ENCODE measurements around the gene DPPA3.
A peak's percentile ranks its signal among the peaks of the same experiment; 100 is the strongest.
"Not testable (repeated sequence)": the region's sequence is repeated elsewhere in the genome, so short reads cannot be mapped to it uniquely, and the experiment has no call there.

DPPA3 gene

DNA sequence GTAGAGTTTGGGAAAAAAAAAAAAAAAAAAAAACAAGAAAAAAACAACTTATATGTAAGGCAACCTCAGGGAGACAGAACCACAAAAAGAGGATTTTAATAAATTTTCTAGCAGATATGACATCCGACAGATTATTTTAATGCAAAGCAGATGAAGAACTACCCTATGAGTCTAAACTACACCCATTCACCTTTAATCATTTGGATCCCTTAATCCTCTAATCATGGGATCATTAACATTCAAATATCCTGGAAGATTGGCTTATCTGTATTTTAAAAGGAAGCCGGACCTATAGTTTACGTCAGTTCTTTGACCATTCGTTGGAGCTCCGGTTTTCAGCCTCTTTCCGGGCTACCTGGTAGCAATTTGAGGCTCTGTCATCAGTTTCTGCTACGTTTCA, at the start of gene DPPA3:
TSS of gene DPPA3 (plus strand) at position 301 of the 400 bp plus-strand sequence. CDS start 138 bp downstream, outside the sequence.
- no peak for DNase-seq

DNA sequence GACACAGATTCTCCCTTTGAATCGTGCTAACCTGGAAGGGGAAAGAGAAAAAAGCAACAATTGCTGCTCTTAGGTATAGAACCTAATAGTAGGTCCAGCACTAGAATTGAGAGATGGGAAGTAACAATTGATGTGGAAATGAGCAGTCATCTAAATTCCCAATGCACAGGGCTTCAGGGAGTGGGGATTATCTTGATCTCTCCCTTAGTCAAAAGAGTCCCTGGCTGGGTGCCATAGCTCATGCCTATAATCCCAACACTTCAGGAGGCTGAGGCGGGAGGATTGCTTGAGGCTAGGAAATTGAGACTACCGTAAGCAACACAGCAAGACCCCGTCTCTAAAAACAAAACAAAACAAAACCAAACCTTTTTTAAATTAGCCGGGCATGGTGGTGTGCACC, 49.5 kb upstream of the DPPA3 start:
- peak in 1 of 2 experiments; percentile 38 for DNase-seq

- DNase-seq: no peak
Measured at GRCh38 chr12:7666595-7666994, 44.6 kb upstream of the DPPA3 start.

DNA sequence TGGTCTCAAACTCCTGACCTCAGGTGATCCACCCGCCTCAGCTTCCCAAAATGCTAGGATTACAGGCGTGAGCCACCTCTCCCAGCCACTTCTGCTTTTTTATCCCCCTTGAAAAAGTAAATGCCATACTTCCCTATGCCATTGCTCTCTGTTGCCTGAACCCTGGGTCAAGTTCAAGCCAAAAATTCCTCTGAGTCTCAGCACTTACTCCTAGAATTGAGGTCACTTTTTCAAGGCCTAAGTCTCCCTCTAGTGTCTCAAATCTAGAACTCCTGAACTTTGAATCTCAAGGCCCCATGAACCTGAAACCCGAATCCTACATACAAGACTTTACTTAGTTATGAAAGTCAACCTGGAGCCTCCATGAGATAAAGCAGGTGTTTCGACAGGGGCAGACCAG, 44.1 kb upstream of the DPPA3 start:
- peak in 1 of 2 experiments; percentile 19 for DNase-seq

GRCh38 chr12:7668171-7668570, 43.1 kb upstream of the DPPA3 start:
- DNase-seq: no peak

DNA sequence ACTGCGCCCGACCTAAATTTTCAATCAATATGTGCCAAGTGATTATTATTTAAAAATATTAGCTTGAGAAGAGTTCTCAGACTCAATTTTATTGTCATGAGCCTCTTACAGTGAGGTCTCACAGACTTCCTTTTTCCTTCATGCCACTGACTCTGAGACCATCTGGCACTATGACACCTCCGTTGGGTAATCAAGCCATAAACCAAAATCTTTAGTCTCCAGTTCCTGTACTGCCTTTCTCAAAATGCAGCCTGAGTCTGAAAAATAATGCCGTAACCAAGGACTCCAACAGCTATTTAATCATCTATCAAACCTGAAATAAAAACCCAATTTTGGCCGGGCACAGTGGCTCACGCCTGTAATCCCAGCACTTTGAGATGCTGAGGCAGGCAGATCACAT, 35.8 kb upstream of the DPPA3 start:
- DNase-seq: peak in 1 of 2 experiments; percentile 7

- DNase-seq: peak; percentile 28 to 75
Measured at GRCh38 chr12:7677432-7677888, 33.8 kb upstream of the DPPA3 start.

- no peak for DNase-seq
Measured at GRCh38 chr12:7678744-7679143, 32.5 kb upstream of the DPPA3 start.

GRCh38 chr12:7679251-7680045, 31.8 kb upstream of the DPPA3 start:
- no peak for DNase-seq

DNA sequence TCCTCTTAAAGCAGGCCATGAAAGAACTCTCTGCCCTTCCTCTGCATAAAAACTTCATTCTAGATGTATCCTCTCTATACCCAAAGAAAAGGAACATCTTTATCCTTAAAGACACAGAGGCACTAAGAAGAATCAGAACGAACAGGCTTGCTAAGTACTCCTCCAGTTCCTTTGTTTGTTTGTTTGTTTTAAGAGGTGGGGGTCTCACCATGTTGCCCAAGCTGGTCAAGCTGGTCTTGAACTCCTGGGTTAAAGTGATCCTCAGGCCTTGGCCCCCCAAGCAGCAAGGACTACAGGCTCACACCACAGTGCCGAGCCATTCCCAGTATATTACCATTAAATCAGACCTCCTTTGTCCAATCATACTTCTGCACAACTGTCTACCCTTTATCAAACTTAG, 29.7 kb upstream of the DPPA3 start:
- no peak for DNase-seq

- no peak for DNase-seq
Measured at GRCh38 chr12:7693793-7694192, 17.4 kb upstream of the DPPA3 start.

GRCh38 chr12:7694556-7695236, 16.5 kb upstream of the DPPA3 start:
- DNase-seq: no peak

- no peak for DNase-seq
Measured at GRCh38 chr12:7695237-7695560, 16.0 kb upstream of the DPPA3 start.

- no peak for DNase-seq
Measured at GRCh38 chr12:7695566-7696197, 15.6 kb upstream of the DPPA3 start, which contains the start of gene GDF3. GDF3 (minus strand) TSS chr12:7695775; CDS start chr12:7695728, 47 bp downstream.

DNA sequence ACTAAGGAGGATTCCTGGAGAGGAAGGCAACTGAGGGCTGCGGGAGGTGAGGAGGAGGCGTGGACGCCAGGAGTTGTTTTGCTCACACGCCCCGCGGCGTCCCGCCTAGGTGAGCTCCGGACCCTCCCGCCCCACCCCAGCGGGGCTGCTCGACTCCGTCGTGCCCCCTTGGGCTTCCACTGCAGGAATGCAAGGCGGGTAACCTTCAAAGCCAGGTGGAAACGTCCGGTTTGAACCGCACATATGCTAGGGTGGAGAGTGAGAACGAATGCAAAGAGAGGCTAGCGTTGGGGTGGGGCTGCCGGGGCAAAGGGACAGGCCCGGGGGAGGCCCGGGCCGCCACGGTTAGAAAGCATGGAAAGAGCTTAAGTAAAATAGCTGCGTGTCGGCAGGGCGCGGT, 5.4 kb upstream of the DPPA3 start:
- no peak for DNase-seq

DNA sequence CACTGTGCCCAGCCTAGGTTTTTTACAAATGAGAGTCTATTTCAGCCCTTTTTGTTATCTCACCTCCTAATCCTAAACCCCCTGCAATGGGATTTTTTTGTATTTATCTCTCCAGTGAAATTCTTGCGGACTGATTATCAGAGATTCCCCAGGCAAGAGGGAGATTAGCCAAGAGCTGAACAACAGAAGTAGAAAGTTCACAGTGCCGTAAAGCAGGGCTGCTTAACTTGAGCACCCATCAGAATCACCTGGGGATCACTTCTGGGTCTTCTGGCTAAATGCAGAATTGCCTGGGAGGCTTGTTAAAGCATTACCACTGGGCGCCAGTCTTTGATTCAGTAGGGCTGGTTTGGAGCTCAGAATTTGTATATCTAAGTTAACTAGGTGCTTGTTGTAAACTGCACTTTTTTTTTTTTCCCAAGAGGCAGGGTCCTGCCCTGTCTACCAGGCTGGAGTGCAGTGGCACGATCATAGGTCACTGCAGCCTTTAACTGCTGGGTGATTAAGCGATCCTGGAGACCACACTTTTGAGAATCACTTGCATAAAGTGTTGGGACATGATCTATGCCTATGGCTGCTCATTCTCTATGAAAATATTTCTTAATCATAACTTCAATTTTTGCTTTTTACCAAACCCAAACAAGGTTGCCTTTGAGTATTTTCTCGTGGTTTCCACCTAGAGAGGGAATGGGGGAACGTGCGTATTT, 1.1 kb upstream of the DPPA3 start:
- DNase-seq: no peak

GRCh38 chr12:7712841-7713442, 1.7 kb downstream of the DPPA3 start:
- DNase-seq: no peak

GRCh38 chr12:7716381-7716780, 5.1 kb downstream of the DPPA3 start:
- peak in 1 of 2 experiments; percentile 36 for DNase-seq

DNA sequence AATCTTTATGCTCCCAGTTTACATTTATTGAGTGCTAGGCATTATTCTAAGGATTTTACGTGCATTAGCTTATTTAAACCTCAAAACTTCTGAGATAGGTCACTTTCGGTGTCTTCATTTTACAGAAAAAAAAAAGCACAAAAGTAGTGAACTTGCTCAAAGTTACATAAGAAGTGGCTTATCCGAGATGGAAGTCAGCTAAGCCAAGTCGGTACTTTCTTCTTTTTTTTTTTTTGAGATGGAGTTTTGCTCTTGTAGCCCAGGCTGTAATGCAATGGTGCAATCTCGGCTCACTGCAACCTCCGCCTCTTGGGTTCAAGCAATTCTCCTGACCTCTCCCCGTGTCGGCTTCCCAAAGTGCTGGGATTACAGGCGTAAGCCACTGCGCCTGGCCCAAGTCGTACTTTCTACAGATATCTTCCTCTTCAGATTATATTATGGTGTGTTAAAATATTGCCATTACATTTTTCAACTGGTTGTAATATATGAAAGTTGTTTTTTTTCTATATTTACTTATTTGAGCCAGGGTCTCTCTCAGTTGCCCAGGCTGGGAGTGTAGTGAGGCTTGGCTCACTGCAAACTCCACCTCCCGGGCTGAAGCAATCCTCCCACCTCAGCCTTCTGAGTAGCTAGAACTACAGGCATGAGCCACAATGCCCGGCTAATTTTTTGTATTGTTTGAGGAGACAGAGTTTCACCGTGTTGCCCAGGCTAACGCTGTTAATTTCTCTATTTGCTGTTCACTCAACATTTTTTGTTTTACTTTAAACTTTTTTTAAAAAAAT, 8.9 kb downstream of the DPPA3 start:
- DNase-seq: no peak

DNA sequence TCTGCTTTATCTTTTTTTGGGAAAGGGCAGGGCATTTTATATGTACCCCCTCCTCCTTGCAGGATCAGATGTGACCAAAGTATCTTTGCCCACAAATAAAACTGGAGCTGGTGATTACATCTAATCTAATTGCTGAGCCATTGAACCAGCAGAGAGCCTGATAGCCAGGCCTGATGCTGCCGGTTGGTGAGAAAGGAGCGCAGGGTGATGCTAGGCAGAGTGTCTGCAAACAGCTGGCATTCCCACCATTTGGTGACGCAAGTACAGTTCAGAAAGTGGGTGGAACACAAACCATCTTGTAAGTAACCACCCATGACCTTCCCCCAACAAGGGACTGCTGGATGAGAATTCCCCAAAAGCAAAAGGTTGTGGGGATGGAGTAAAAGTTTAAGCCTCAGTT, 12.7 kb downstream of the DPPA3 start:
- DNase-seq: no peak

DNA sequence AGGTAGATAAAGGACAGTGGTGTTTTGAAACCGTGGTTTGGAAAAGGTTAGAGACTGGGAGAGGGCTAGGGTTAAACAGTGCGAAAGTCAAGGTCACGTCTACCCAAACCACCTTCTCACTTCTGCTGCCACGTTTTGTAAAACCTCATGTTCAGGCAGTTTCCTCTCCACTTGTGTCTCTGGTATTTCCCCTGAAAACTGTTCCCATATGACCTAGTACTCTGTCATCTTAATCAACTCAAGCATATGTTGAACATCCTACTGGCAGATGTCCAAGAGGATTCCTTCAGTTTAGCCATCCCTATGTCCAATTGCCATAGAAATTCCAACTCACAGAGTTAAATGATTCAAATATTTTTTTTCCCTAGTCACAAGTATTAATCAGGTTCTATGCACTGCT, 18.5 kb downstream of the DPPA3 start:
- peak in 1 of 2 experiments; percentile 14 for DNase-seq

GRCh38 chr12:7730984-7731383, 19.8 kb downstream of the DPPA3 start:
- not testable (repeated sequence) for DNase-seq
